ENCODE results near the gene NTHL1. TPM values are rescaled to one million over a fixed set of nuclear protein-coding genes. Genes with fewer than 3 reads are reported as not detected.

Gene NTHL1
- total RNA-seq, 1 experiment from 2014 or later = 51.6 TPM

GRCh38 chr16:2023092-2024031, 24.3 kb downstream of the NTHL1 start:
- Histone ChIP-seq H3K27me3 (replicated peaks; ENCODE audit: insufficient read depth, low read depth, low read length, poor library complexity) (no peaks in the 10 kb centered on the region), H3K36me3 (ENCODE audit: insufficient read depth, low read length, poor library complexity, severe bottlenecking) (no peaks in the 10 kb centered on the region), H3K4me3 (ENCODE audit: low read depth, low read length, poor library complexity, severe bottlenecking) (peak overlapping the region; percentile 8), H3K27ac (ENCODE audit: low read depth, low read length, poor library complexity, severe bottlenecking) (peak overlapping the region; percentile 26), H3K9me3 (ENCODE audit: low read depth, low read length, poor library complexity, severe bottlenecking) (no peaks in the 10 kb centered on the region), H3K4me1 (ENCODE audit: insufficient read depth, low read length, poor library complexity, severe bottlenecking) (peaks cover 21% of the 10 kb centered on the region)
- ChIA-PET POLR2A (ENCODE audit: low non-redundant PET) (no interaction called here), CTCF (interaction anchor here (0.6 to 1.3 kb wide), 5 partner anchors 11 to 151 kb away, joined by 3 to 7 read pairs (median 3); no protein-coding TSS in a partner anchor)
- intact Hi-C loops (cut with micrococcal nuclease; ENCODE audit: unreplicated experiment) = loop anchor here (1.0 to 5.0 kb wide), 2 partner anchors 117 to 129 kb away; no protein-coding TSS in a partner anchor
- BruUV-seq (replicated peaks) = no TSS peak
- TF ChIP-seq CTCF (conservative IDR thresholded peaks at IDR 0.05; ENCODE audit: low read depth, low read length) (peak; percentile 98), EZH2 (IDR thresholded peaks at IDR 0.05; ENCODE audit: borderline replicate concordance, low read depth, low read length, poor library complexity, severe bottlenecking) (no peak)
- DNase-seq (ENCODE audit: low spot score) = peak; percentile 91

- Histone ChIP-seq H3K27ac (ENCODE audit: low read depth, low read length, poor library complexity, severe bottlenecking) (peak overlapping the region; percentile 26), H3K4me1 (ENCODE audit: insufficient read depth, low read length, poor library complexity, severe bottlenecking) (peaks cover 21% of the 10 kb centered on the region), H3K4me3 (ENCODE audit: low read depth, low read length, poor library complexity, severe bottlenecking) (peak overlapping the region; percentile 8), H3K36me3 (ENCODE audit: insufficient read depth, low read length, poor library complexity, severe bottlenecking) (no peaks in the 10 kb centered on the region), H3K9me3 (ENCODE audit: low read depth, low read length, poor library complexity, severe bottlenecking) (no peaks in the 10 kb centered on the region), H3K27me3 (replicated peaks; ENCODE audit: insufficient read depth, low read depth, low read length, poor library complexity) (no peaks in the 10 kb centered on the region)
- BruUV-seq (replicated peaks) = no TSS peak
- TF ChIP-seq CTCF (conservative IDR thresholded peaks at IDR 0.05; ENCODE audit: low read depth, low read length) (no peak), EZH2 (IDR thresholded peaks at IDR 0.05; ENCODE audit: borderline replicate concordance, low read depth, low read length, poor library complexity, severe bottlenecking) (no peak)
- intact Hi-C loops (cut with micrococcal nuclease; ENCODE audit: unreplicated experiment) = loop anchor here (1.0 to 5.0 kb wide), 2 partner anchors 118 to 130 kb away; no protein-coding TSS in a partner anchor
- DNase-seq (ENCODE audit: low spot score) = peak; percentile 49
- ChIA-PET POLR2A (ENCODE audit: low non-redundant PET) (no interaction called here), CTCF (interaction anchor here (0.6 to 1.3 kb wide), 4 partner anchors 10 to 152 kb away, joined by 3 to 7 read pairs (median 3); no protein-coding TSS in a partner anchor)
These were observed 24.9 kb downstream of the NTHL1 start for GRCh38 chr16:2022723-2023091.

GRCh38 chr16:2019921-2020831, 27.5 kb downstream of the NTHL1 start:
- intact Hi-C loops (cut with micrococcal nuclease; ENCODE audit: unreplicated experiment) = loop anchor here (5.0 kb wide), 1 partner anchor 132 kb away; no protein-coding TSS in a partner anchor
- BruUV-seq (replicated peaks) = TSS peak; percentile 90

More at GRCh38 chr16:2019921-2020831, 27.5 kb downstream of the NTHL1 start:
- TF ChIP-seq EZH2 (IDR thresholded peaks at IDR 0.05; ENCODE audit: borderline replicate concordance, low read depth, low read length, poor library complexity, severe bottlenecking) (no peak), CTCF (conservative IDR thresholded peaks at IDR 0.05; ENCODE audit: low read depth, low read length) (no peak)
- peak; percentile 62 for DNase-seq (ENCODE audit: low spot score)
- ChIA-PET POLR2A (ENCODE audit: low non-redundant PET) (interaction anchor here (1.1 kb wide), 1 partner anchor 135 kb away, joined by 10 read pairs; the partner anchor contains the start of gene TRAF7), CTCF (interaction anchor here (0.6 to 1.0 kb wide), 2 partner anchors 8 kb away, joined by 4 to 6 read pairs; no protein-coding TSS in a partner anchor)
- H3K9me3 ChIP-seq (ENCODE audit: low read depth, low read length, poor library complexity, severe bottlenecking) = no peaks in the 10 kb centered on the region
- no peaks in the 10 kb centered on the region for H3K27me3 ChIP-seq (replicated peaks; ENCODE audit: insufficient read depth, low read depth, low read length, poor library complexity)
- H3K36me3 ChIP-seq (ENCODE audit: insufficient read depth, low read length, poor library complexity, severe bottlenecking) = no peaks in the 10 kb centered on the region
- peak overlapping the region; percentile 56 for H3K4me3 ChIP-seq (ENCODE audit: low read depth, low read length, poor library complexity, severe bottlenecking)
- peaks cover 14% of the 10 kb centered on the region for H3K4me1 ChIP-seq (ENCODE audit: insufficient read depth, low read length, poor library complexity, severe bottlenecking)
- peak overlapping the region; percentile 52 for H3K27ac ChIP-seq (ENCODE audit: low read depth, low read length, poor library complexity, severe bottlenecking)
